Measurements from ENCODE around the gene BLOC1S1.

The BLOC1S1 gene

DNA sequence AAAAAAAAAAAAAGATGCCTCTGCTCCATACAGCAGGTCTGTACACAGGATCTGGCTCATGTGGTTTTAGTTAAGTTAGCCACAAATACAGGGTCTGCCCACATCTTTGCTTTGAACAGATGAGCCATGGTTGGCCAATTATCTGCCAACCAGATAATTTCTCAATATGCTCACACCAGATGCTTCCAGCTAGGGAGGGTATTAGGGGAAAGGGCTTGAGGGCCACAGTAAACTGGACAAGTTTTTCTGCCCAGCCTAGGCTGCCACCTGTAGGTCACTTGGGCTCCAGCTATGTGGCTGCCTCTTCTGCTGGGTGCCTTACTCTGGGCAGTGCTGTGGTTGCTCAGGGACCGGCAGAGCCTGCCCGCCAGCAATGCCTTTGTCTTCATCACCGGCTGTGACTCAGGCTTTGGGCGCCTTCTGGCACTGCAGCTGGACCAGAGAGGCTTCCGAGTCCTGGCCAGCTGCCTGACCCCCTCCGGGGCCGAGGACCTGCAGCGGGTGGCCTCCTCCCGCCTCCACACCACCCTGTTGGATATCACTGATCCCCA, 5.1 kb downstream of the BLOC1S1 start:
- DNase-seq (ENCODE audit: low read depth), result peak; percentile 98
- peak; percentile 66 for TF ChIP-seq CTCF (conservative IDR thresholded peaks at IDR 0.05; ENCODE audit: control insufficient read depth, insufficient read depth, low read depth, low read length)
- H3K4me3 ChIP-seq (ENCODE audit: control insufficient read depth, low read depth, low read length), result peak overlapping the region; percentile 56

DNA sequence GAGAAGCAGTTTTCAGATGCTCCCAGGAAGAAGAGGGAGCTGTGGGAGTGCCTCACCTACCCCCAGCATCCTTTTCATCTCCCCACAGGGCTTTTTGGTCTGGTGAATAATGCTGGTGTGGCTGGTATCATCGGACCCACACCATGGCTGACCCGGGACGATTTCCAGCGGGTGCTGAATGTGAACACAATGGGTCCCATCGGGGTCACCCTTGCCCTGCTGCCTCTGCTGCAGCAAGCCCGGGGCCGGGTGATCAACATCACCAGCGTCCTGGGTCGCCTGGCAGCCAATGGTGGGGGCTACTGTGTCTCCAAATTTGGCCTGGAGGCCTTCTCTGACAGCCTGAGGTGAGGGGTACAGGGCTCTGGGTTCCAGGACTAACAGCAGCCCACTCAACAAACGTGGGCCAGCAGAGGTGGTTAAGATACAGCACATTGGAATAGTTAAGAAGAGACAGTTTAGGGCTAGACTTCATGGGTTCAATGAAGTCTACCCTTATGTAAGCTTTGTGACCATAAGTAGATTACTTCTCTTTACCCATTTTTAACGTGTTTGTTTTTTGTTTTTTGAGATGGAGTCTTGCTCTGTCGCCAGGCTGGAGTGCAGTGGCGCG, 5.9 kb downstream of the BLOC1S1 start:
- no peak for DNase-seq (ENCODE audit: low read depth)
- no peak for TF ChIP-seq CTCF (conservative IDR thresholded peaks at IDR 0.05; ENCODE audit: control insufficient read depth, insufficient read depth, low read depth, low read length)
- peak overlapping the region; percentile 41 for H3K4me3 ChIP-seq (ENCODE audit: control insufficient read depth, low read depth, low read length)

GRCh38 chr12:55722948-55723347, 7.1 kb downstream of the BLOC1S1 start:
- no peak for DNase-seq (ENCODE audit: low read depth)
- TF ChIP-seq CTCF (conservative IDR thresholded peaks at IDR 0.05; ENCODE audit: control insufficient read depth, insufficient read depth, low read depth, low read length), result no peak

GRCh38 chr12:55723516-55724225, 7.8 kb downstream of the BLOC1S1 start:
- DNase-seq (ENCODE audit: low read depth), result no peak
- no peak overlapping the region for H3K4me3 ChIP-seq (ENCODE audit: control insufficient read depth, low read depth, low read length)
- no peak for TF ChIP-seq CTCF (conservative IDR thresholded peaks at IDR 0.05; ENCODE audit: control insufficient read depth, insufficient read depth, low read depth, low read length)

More at GRCh38 chr12:55722948-55723347, 7.1 kb downstream of the BLOC1S1 start:
- H3K4me3 ChIP-seq (ENCODE audit: control insufficient read depth, low read depth, low read length), result no peak overlapping the region

- H3K4me3 ChIP-seq (ENCODE audit: control insufficient read depth, low read depth, low read length), result no peak overlapping the region
- DNase-seq (ENCODE audit: low read depth), result peak; percentile 81
- TF ChIP-seq CTCF (conservative IDR thresholded peaks at IDR 0.05; ENCODE audit: control insufficient read depth, insufficient read depth, low read depth, low read length), result peak; percentile 70
These were observed 8.5 kb downstream of the BLOC1S1 start for GRCh38 chr12:55724226-55724939.

- no peak overlapping the region for H3K4me3 ChIP-seq (ENCODE audit: control insufficient read depth, low read depth, low read length)
- DNase-seq (ENCODE audit: low read depth), result no peak
- no peak for TF ChIP-seq CTCF (conservative IDR thresholded peaks at IDR 0.05; ENCODE audit: control insufficient read depth, insufficient read depth, low read depth, low read length)
These were observed 9.1 kb downstream of the BLOC1S1 start for GRCh38 chr12:55724940-55725309.

Data from fibroblast of mammary gland (primary cell).